Stimulated activated CD8-positive, alpha-beta memory T cell treated with anti-CD3 and anti-CD28 coated beads, Interleukin-15, amount 100 ng/mL, for 1 hour (primary cell): ENCODE measurements around the gene SLC12A8.

Experiments
- DNase-seq: peaks from one replicate; pipeline ENCODE4 v3.0.0-alpha.2; 2020; ENCODE audit warnings: low read depth

Gene SLC12A8

GRCh38 chr3:125214738-125215137 lies 2.2 kb upstream of the SLC12A8 start:
- no peak for DNase-seq

DNA sequence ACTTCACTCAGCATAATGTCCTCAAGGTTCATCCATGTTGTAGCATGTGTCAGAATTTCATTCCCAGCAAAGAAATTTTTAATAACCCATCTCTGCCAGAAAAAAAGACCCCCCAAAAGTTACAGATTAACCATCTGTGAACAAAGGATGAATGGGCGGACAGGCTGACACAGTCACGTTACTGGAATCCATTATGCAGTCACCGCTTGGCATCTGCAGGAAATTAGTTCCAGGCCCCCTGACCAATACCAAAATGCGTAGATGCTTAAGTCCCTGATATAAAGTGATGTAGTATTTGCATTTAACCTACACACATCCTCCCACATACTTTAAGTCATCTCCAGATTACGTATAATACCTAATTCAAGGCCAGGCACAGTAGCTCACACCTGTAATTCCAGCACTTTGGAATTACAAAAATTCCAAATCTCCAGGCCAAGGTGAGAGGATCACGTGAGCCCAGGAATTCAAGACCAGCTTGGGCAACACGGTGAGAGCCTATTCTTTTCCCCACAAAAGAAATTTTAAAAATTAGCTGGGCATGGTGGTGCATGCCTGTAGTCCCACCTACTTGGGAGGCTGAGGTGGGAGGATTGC lies 1.5 kb upstream of the SLC12A8 start:
- DNase-seq, result no peak

GRCh38 chr3:125213364-125213755 lies 812 bp upstream of the SLC12A8 start:
- DNase-seq, result no peak

DNA sequence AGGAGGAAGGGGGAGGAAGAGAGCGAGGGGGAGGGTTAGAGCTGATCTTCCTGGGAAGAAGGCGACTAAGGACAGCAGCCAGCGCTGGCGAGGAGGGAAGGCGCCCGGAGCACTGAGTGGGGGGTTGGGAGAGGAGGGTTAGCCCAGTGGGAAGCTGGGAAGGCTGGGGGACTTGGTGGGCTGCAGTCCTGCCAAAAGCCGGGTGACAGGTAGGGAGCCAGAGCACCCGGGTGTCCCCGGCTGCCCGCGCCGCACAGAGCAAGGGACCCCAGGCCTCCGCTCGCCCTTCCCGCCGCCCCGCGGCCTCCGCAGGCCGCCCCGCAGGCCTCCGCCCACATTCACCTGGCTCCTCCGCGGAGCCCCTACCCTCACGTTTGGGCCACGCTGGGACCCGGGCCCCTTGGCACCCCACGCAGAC lies 448 bp downstream of the SLC12A8 start:
- no peak for DNase-seq

DNA sequence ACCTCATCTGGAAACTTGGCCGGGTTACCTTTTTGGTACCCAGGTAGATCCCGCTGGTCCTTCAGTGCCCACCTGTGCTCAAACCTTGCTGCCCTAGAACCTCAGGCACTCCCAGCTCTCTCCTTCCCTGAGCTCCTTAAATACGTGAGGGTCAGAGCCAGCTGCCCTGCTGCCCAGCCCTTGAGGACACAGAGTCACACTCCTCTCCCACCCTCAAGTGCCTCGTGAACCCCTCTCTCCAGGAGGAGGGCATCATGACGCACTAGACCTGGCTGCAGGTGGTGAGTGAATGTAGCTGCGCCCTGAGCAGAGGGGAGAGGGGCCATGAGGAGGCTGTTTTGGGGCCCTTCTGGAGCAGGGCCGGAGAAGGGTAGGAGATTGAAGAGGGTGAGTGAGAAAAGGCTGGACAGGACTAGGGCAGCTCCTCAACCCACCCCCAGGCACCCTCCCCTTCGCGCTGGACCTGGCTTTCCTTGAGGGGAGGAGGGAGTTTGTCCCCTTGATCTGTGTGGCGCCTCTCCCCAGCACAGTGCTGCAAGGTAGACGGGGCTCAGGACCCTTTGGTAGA lies 941 bp downstream of the SLC12A8 start:
- DNase-seq, result no peak

GRCh38 chr3:125207949-125208568 lies 4.5 kb downstream of the SLC12A8 start:
- DNase-seq, result no peak

- no peak for DNase-seq
These were observed 5.0 kb downstream of the SLC12A8 start for GRCh38 chr3:125207507-125207906.

GRCh38 chr3:125206934-125207333 lies 5.6 kb downstream of the SLC12A8 start:
- no peak for DNase-seq

GRCh38 chr3:125203731-125204130 lies 8.8 kb downstream of the SLC12A8 start:
- DNase-seq, result no peak

DNA sequence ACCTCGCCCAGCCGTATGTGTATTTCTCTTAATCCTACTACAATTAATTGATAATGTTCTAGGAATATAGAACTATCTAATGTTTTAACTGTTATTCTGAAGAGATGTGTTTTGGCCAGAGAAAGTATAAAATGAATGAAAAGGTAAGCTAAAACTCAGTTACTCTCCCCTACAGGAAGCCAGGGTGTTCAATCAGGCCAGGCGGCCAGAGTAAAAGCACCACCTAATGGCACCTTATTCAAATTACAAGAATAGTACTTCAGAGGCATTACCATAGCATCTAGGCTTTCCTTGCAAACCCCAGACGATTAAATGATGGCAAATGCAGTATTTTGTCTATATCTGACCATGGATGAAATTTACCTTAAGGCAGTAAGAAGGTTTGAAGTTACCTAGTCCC lies 10.4 kb downstream of the SLC12A8 start:
- DNase-seq, result no peak

GRCh38 chr3:125200731-125201139 lies 11.8 kb downstream of the SLC12A8 start:
- DNase-seq, result no peak

DNA sequence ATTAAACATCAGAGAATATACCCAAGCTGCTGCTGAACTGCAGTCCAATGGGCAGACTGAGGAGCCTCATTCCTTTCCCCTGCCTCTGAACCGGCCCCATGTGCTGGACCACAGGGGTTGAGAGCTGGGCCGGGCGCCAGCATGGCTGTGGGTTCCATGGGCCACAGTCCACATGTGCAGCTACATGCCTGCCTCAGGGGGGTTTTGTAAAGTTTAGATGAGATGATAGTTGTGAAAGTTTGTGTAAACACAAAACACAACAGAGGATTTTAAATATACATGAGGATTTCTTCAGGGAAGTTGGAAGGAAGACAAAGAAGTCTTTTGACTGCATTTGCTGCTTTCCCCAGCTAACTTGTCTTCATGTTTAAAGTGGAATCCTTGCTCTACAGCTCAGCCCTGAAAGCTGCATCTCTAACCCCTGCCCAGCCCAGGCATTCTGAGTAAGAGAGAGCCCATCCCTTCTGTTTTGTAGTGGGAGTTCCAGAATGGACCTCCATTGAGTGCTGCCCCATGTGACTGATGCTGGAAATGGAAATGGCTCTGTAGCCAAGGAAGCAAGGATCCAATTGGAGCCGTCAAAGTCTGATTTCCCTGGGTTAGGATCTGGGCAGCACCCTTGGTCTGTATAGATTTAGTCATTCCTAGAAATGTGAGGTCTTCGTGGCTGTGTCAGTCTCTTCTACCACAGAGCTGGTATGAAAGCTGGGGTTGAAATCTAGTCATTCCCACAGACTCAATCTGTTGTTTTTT lies 17.5 kb downstream of the SLC12A8 start:
- DNase-seq, result no peak

DNA sequence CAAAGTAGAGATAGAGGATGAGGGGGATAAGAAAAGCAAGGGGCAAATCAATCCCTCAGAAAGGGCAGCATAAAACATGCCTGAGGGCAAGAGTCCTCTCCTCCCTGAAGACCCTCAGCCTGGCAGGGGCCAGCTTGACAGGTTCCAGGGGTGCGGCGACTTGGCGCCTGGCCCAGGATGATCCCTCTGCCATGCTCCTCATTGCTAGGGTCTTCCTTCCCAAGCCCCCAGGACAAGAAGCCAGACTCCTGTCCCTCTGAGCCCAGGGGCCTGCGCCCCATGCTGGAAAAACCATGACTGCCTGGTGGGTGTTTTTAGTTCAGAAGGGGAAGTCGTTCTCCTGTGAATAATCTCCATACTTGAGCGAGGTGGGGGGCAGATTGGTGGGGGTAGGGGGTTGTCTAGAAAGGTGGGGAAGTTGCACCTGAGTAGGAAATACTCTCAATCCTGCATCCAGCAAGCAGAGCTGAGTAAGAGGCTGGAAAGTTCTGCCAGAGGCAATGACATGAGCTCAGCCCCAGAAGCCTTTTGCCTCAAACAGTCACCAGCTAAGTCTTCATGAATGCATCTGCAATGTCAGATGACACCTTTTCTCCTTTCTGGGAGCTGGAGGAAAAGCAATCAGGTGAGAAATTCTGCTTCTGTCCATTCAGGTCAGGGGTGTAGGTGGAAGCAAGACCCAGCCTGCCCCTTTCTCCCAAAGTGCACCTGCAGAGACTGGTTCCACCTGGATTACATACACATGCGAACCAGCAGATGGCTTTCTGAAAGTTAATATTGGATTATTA lies 18.3 kb downstream of the SLC12A8 start:
- DNase-seq, result no peak

DNA sequence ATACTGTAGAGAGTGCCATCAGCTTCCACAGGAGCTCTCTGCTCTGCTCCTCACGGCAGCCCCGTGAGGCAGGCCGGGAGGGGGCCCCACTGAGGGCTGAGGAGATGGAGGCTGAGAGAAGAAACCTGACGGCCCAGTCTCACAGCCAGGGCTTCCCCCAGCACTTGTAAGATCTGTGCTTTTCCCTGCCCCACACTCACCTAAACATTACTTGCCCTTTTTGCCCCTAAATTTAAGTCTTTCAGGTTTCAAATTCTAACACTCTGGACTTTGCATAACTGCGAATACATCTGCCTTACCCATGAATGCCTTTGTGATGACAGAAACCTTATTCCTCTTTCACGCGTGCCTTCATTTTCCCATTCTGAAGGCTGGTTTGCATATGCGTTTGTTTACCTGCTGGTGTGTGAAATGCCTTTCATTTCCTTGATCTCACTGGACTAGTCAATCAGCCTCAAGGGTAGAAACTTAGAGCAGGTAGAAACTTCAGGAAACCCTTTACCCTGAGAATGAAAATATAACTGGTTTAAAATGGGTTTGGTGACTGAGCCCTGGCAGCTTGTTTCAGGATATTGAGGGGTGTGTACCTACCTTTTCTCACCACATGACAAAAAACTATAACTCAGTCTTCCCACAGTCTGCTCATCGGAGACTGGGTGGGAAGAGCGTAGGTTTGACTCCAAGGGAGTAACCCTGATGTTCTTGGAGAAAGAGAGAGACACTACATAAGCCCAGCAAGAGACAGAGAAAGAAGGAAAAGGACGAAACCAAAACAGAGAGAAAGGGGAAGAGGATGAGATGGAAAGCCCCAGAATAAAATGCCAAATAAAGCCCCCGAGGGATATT lies 20.1 kb downstream of the SLC12A8 start:
- DNase-seq, result no peak

DNA sequence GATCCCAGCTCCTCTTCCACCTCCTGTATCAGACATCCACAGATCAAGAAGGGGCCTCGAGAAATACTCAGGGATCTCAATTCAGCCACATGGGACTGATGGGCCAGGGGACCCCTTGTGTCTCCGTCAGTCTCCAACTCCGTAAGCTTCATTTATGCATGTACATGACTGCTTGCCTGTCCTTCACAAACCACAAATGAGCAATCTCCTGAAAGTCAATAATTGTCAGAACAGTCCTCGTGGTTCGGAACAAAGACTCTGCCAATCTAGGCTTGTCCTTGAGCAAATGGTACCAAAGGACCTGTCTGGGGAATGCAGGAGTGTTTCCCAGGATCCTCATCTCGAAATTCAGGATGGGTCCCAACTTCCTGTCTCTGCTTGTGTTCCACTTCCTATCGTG lies 20.8 kb downstream of the SLC12A8 start:
- no peak for DNase-seq

GRCh38 chr3:125191256-125191655 lies 21.3 kb downstream of the SLC12A8 start:
- DNase-seq, result no peak

DNA sequence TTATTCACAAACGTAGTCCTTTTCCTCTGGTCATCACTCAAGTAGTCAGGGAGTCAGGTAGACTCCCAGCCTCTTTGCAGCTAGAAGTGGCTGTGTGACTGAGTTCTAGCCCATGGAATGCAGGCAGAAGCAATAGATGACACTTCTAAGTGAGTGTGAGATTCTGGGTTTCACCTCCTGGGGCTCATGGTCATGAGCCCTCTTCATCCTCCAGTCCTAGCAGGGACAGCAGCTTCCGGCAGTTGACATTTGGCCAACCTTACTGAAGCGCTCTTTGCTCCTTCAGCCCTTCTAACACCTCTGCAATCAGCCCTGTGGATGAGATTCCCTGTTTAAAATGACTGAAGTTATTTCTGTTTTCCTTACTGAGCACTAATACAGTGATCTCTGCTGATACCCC lies 21.8 kb downstream of the SLC12A8 start:
- DNase-seq, result no peak

DNA sequence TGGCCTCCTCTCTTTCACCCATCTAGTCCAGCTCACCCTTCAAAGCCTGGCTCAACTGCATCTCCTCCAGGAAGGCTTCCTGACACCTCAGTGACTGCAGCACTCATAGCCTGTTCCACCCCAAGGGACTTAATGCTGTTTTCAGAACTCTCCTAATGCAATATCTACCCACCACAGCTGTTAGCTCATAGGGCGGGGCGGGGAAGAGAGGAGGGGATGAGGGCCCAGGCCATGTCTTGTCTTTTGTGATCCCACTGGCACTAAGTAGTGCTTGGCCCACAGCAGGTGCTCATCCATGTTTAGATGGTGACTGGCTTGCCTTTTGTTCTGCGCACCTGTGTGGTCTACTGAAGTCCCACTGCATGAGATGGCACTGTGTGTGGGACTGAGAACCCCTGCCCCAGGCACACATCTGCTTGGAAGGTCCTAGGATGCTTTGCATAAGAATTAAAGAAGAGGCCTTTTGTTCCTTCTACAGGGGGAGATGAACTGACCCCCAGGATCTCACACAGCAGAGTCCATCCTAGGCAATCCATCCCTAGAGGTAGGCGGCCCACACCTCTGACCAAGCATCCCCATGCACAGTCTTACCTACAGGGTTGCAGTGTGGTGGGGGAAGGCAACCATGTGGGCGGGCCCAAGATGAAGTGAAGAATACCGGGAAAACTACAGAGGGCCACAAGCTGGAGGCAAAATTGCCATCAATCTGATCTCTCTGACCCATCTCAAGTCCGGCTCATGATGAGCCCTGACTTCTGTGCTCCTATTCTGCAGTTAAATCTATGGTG lies 23.0 kb downstream of the SLC12A8 start:
- DNase-seq, result no peak

GRCh38 chr3:125188955-125189354 lies 23.6 kb downstream of the SLC12A8 start:
- DNase-seq, result no peak

GRCh38 chr3:125187599-125187910 lies 25.0 kb downstream of the SLC12A8 start:
- no peak for DNase-seq
